SK-MEL-5 (cell line): ENCODE measurements around the gene VEZT. TPM values are rescaled to one million over a fixed set of nuclear protein-coding genes. Genes with fewer than 3 reads are reported as not detected.
"Not testable (repeated sequence)": the region's sequence is repeated elsewhere in the genome, so short reads cannot be mapped to it uniquely, and the experiment has no call there.

Source experiments
- DNase-seq: peaks from one replicate; pipeline ENCODE4 v3.0.0-alpha.2; 2016; ENCODE audit warnings: low read depth, low spot score
- in situ Hi-C: cut with HindIII; loops from 2 replicates; pipeline ENCODE4 v1.10.0; 2016; ENCODE audit warnings: low sequenced_read_pairs, high pct_unique_total_duplicates, low pct_unique_long_range_greater_than_20kb
- total RNA-seq: library from RNA; depleted of rRNA; stranded (reverse); fragments of >200 nt; shearing (Covaris generic); gene quantifications from 2 replicates; pipeline ENCODE4 v1.2.3, GENCODE V29; 2014

The VEZT gene
- total RNA-seq, 1 experiment from 2014 or later, result 43.9 TPM

- in situ Hi-C loops, DNase-seq: not testable (repeated sequence)
Measured at GRCh38 chr12:95196875-95197569, 20.6 kb upstream of the VEZT start.

- in situ Hi-C loops, result no loop called here
- DNase-seq, result no peak
Measured at GRCh38 chr12:95197636-95198035, 20.0 kb upstream of the VEZT start.

GRCh38 chr12:95198914-95199313 is 18.7 kb upstream of the VEZT start:
- no peak for DNase-seq
- in situ Hi-C loops, result no loop called here

GRCh38 chr12:95200128-95200894 is 17.3 kb upstream of the VEZT start:
- in situ Hi-C loops, result no loop called here

GRCh38 chr12:95201056-95201670 is 16.4 kb upstream of the VEZT start:
- in situ Hi-C loops, result no loop called here

More at GRCh38 chr12:95200128-95200894, 17.3 kb upstream of the VEZT start:
- DNase-seq, result no peak

GRCh38 chr12:95202691-95203486 is 14.7 kb upstream of the VEZT start:
- in situ Hi-C loops, result no loop called here
- no peak for DNase-seq

More at GRCh38 chr12:95201056-95201670, 16.4 kb upstream of the VEZT start:
- DNase-seq, result no peak

- in situ Hi-C loops, result no loop called here
- no peak for DNase-seq
Measured at GRCh38 chr12:95203487-95204030, 14.0 kb upstream of the VEZT start.

GRCh38 chr12:95204141-95204866 is 13.3 kb upstream of the VEZT start:
- DNase-seq, result no peak

GRCh38 chr12:95205016-95205624 is 12.5 kb upstream of the VEZT start:
- no peak for DNase-seq
- in situ Hi-C loops, result no loop called here

More at GRCh38 chr12:95204141-95204866, 13.3 kb upstream of the VEZT start:
- in situ Hi-C loops, result no loop called here

- in situ Hi-C loops, result no loop called here
- peak; percentile 7 for DNase-seq
Measured at GRCh38 chr12:95205685-95206084, 11.9 kb upstream of the VEZT start.

- in situ Hi-C loops, result no loop called here
- no peak for DNase-seq
Measured at GRCh38 chr12:95206916-95207315, 10.7 kb upstream of the VEZT start.

GRCh38 chr12:95207407-95207806 is 10.2 kb upstream of the VEZT start:
- no peak for DNase-seq
- in situ Hi-C loops, result no loop called here

GRCh38 chr12:95208678-95209077 is 8.9 kb upstream of the VEZT start:
- DNase-seq, result no peak
- in situ Hi-C loops, result no loop called here

GRCh38 chr12:95212586-95212985 is 5.0 kb upstream of the VEZT start:
- DNase-seq, result no peak
- in situ Hi-C loops, result no loop called here

GRCh38 chr12:95213119-95213518 is 4.5 kb upstream of the VEZT start:
- DNase-seq, result no peak
- in situ Hi-C loops, result no loop called here

GRCh38 chr12:95213928-95214327 is 3.7 kb upstream of the VEZT start:
- in situ Hi-C loops, result no loop called here
- no peak for DNase-seq

- in situ Hi-C loops, result no loop called here
- DNase-seq, result no peak
Measured at GRCh38 chr12:95214466-95214865, 3.1 kb upstream of the VEZT start.
